Osteoblast (primary cell): ENCODE data around the gene PPP3CB. TPM values are rescaled to one million over a fixed set of nuclear protein-coding genes. Genes with fewer than 3 reads are reported as not detected.
A peak's percentile ranks its signal among the peaks of the same experiment; 100 is the strongest.

Experiments
- DNase-seq: peaks from one replicate; pipeline ENCODE4 v3.0.0; 2011; ENCODE audit warnings: low spot score, mixed read lengths; ENCODE audit not compliant: insufficient read length; ENCODE audit errors: missing footprints
- H2AFZ ChIP-seq: 2 replicates; pipeline ENCODE4 v1.6.0; 2011; ENCODE audit warnings: mild to moderate bottlenecking, low read length
- H3K27ac ChIP-seq: 2 replicates; pipeline ENCODE4 v1.5.1; 2011; ENCODE audit warnings: mild to moderate bottlenecking, low read depth, low read length, moderate library complexity
- H3K27me3 ChIP-seq: 2 replicates; pipeline ENCODE4 v1.6.0; 2012; ENCODE audit warnings: mild to moderate bottlenecking, control low read depth, inconsistent platforms, low read length, moderate library complexity; ENCODE audit not compliant: insufficient read depth
- H3K36me3 ChIP-seq: 2 replicates; pipeline ENCODE4 v1.5.1; 2011; ENCODE audit warnings: mild to moderate bottlenecking, low read length, control low read depth, moderate library complexity; ENCODE audit not compliant: insufficient read depth
- H3K4me1 ChIP-seq: 2 replicates; pipeline ENCODE4 v1.5.1; 2011; ENCODE audit warnings: mild to moderate bottlenecking, low read length, control low read depth, moderate library complexity; ENCODE audit not compliant: insufficient read depth
- H3K4me2 ChIP-seq: 2 replicates; pipeline ENCODE4 v1.6.0; 2011; ENCODE audit warnings: mild to moderate bottlenecking, low read length; ENCODE audit not compliant: insufficient read depth
- H3K4me3 ChIP-seq: fragments of 200-600 bp; sonication (generic); 3 replicates; pipeline ENCODE4 v1.5.1; 2012; ENCODE audit warnings: mild to moderate bottlenecking, low read length, inconsistent platforms; ENCODE audit not compliant: insufficient read depth
- H3K79me2 ChIP-seq: 2 replicates; pipeline ENCODE4 v1.6.0; 2012; ENCODE audit warnings: mild to moderate bottlenecking, low read length, control low read depth, inconsistent platforms; ENCODE audit not compliant: insufficient read depth
- H3K9me3 ChIP-seq: 2 replicates; pipeline ENCODE4 v1.5.1; 2011; ENCODE audit warnings: low read depth, low read length, control low read depth
- H4K20me1 ChIP-seq: 2 replicates; pipeline ENCODE4 v1.6.0; 2012; ENCODE audit warnings: mild to moderate bottlenecking, low read length, control low read depth; ENCODE audit not compliant: insufficient read depth
- CTCF ChIP-seq: IDR thresholded peaks from 2 replicates; pipeline ENCODE4 v1.5.1; 2011; ENCODE audit warnings: mild to moderate bottlenecking, low read depth, low read length, moderate library complexity; ENCODE audit errors: extremely low read depth
- total RNA-seq: library from RNA; depleted of rRNA; stranded (reverse); fragments of >200 nt; gene quantifications from 2 replicates; pipeline ENCODE4 v1.2.3, GENCODE V29; 2012

The PPP3CB gene
- total RNA-seq, 1 donor: 34.7 TPM

GRCh38 chr10:73506491-73506890 lies 10.7 kb upstream of the PPP3CB start:
- TF ChIP-seq CTCF: no peak
- Histone ChIP-seq H3K4me2 (peak overlapping the region; percentile 56), H3K27me3 (no peaks in the 10 kb centered on the region), H2AFZ (no peak overlapping the region), H3K79me2 (no peaks in the 10 kb centered on the region), H4K20me1 (no peaks in the 10 kb centered on the region), H3K36me3 (peaks cover 11% of the 10 kb centered on the region), H3K9me3 (no peaks in the 10 kb centered on the region), H3K4me3 (no peak overlapping the region), H3K27ac (peak overlapping the region; percentile 39), H3K4me1 (peaks cover 9% of the 10 kb centered on the region)
- DNase-seq: no peak

- no peak overlapping the region for H2AFZ ChIP-seq
- no peak for DNase-seq
- peak overlapping the region; percentile 39 for H3K27ac ChIP-seq
- H3K4me1 ChIP-seq: peaks cover 11% of the 10 kb centered on the region
- peak overlapping the region; percentile 56 for H3K4me2 ChIP-seq
- no peaks in the 10 kb centered on the region for H3K27me3 ChIP-seq
- no peak overlapping the region for H3K4me3 ChIP-seq
- H3K36me3 ChIP-seq: peaks cover 11% of the 10 kb centered on the region
- H4K20me1 ChIP-seq: no peaks in the 10 kb centered on the region
- no peak for TF ChIP-seq CTCF
- H3K79me2 ChIP-seq: no peaks in the 10 kb centered on the region
- H3K9me3 ChIP-seq: no peaks in the 10 kb centered on the region
Observed at GRCh38 chr10:73506074-73506473, 10.2 kb upstream of the PPP3CB start.

GRCh38 chr10:73503037-73503436 lies 7.2 kb upstream of the PPP3CB start:
- Histone ChIP-seq H3K4me1 (peaks cover 11% of the 10 kb centered on the region), H4K20me1 (no peaks in the 10 kb centered on the region), H3K9me3 (no peaks in the 10 kb centered on the region), H3K27ac (no peak overlapping the region), H3K27me3 (no peaks in the 10 kb centered on the region), H3K36me3 (peaks cover 16% of the 10 kb centered on the region), H3K4me3 (no peak overlapping the region), H2AFZ (no peak overlapping the region), H3K79me2 (no peaks in the 10 kb centered on the region), H3K4me2 (no peak overlapping the region)
- DNase-seq: no peak
- TF ChIP-seq CTCF: no peak

GRCh38 chr10:73501651-73502050 lies 5.8 kb upstream of the PPP3CB start:
- Histone ChIP-seq H3K79me2 (peaks cover 3% of the 10 kb centered on the region), H3K36me3 (peaks cover 20% of the 10 kb centered on the region), H3K4me2 (no peak overlapping the region), H4K20me1 (no peaks in the 10 kb centered on the region), H3K9me3 (no peaks in the 10 kb centered on the region), H3K27me3 (no peaks in the 10 kb centered on the region), H3K4me1 (peaks cover 14% of the 10 kb centered on the region), H3K27ac (no peak overlapping the region), H2AFZ (no peak overlapping the region), H3K4me3 (no peak overlapping the region)
- no peak for TF ChIP-seq CTCF
- no peak for DNase-seq
